SK-N-SH treated with all-trans-retinoic acid at 6 μM for 48 hours (cell line): ENCODE measurements around the gene IRX1.

Experiments
- ARNTL ChIP-seq: fragments of 450-650 bp; formaldehyde crosslinking; IDR thresholded peaks from 2 replicates; pipeline ENCODE4 v1.5.0; 2020; ENCODE audit warnings: low read depth, mild to moderate bottlenecking, moderate library complexity, borderline replicate concordance
- CREB5 ChIP-seq: fragments of 250-450 bp; sonication (Bioruptor Pico); IDR thresholded peaks from 2 replicates; pipeline ENCODE4 v1.5.1; 2020; ENCODE audit warnings: low read depth, mild to moderate bottlenecking, moderate library complexity
- CSDC2 ChIP-seq: fragments of 250-450 bp; sonication (Bioruptor Pico); IDR thresholded peaks from 2 replicates; pipeline ENCODE4 v1.5.0; 2020; ENCODE audit warnings: mild to moderate bottlenecking, moderate library complexity
- CSRNP3 ChIP-seq: fragments of 250-450 bp; sonication (Bioruptor Pico); IDR thresholded peaks from 2 replicates; pipeline ENCODE4 v1.5.1; 2021; ENCODE audit warnings: mild to moderate bottlenecking, moderate library complexity
- ESRRG ChIP-seq: fragments of 250-450 bp; sonication (Bioruptor Pico); IDR thresholded peaks from 2 replicates; pipeline ENCODE4 v1.6.1; 2021; ENCODE audit warnings: mild to moderate bottlenecking
- ISL1 ChIP-seq: fragments of 250-450 bp; sonication (Bioruptor Pico); IDR thresholded peaks from 2 replicates; pipeline ENCODE4 v2.1.2; 2022; ENCODE audit warnings: mild to moderate bottlenecking, moderate library complexity
- PATZ1 ChIP-seq: fragments of 250-450 bp; sonication (Bioruptor Pico); IDR thresholded peaks from 2 replicates; pipeline ENCODE4 v1.8.0; 2020; ENCODE audit warnings: mild to moderate bottlenecking, moderate library complexity, borderline replicate concordance
- PPARA ChIP-seq: fragments of 250-450 bp; sonication (Bioruptor Pico); IDR thresholded peaks from 2 replicates; pipeline ENCODE4 v1.5.0; 2020; ENCODE audit warnings: mild to moderate bottlenecking, borderline replicate concordance
- RARB ChIP-seq: fragments of 250-450 bp; sonication (Bioruptor Pico); IDR thresholded peaks from 2 replicates; pipeline ENCODE4 v1.8.0; 2021; ENCODE audit warnings: mild to moderate bottlenecking, moderate library complexity
- SNAI2 ChIP-seq: fragments of 250-450 bp; sonication (Bioruptor Pico); IDR thresholded peaks from 2 replicates; pipeline ENCODE4 v1.5.0; 2020; ENCODE audit warnings: mild to moderate bottlenecking, moderate library complexity
- TCF4 ChIP-seq: fragments of 250-450 bp; sonication (Bioruptor Pico); IDR thresholded peaks from 2 replicates; pipeline ENCODE4 v1.8.0; 2021; ENCODE audit warnings: mild to moderate bottlenecking, moderate library complexity, borderline replicate concordance
- TOX ChIP-seq: fragments of 250-450 bp; sonication (Bioruptor Pico); IDR thresholded peaks from 2 replicates; pipeline ENCODE4 v1.8.0; 2021; ENCODE audit warnings: mild to moderate bottlenecking, moderate library complexity, borderline replicate concordance

- no peak for TF ChIP-seq SNAI2
- no peak for TF ChIP-seq ISL1
- no peak for TF ChIP-seq TCF4 (CRISPR knock-in tag)
- TF ChIP-seq TOX, result no peak
- TF ChIP-seq CSDC2 (CRISPR knock-in tag), result no peak
- no peak for TF ChIP-seq ESRRG (CRISPR knock-in tag)
- TF ChIP-seq RARB (CRISPR knock-in tag), result no peak
- TF ChIP-seq PATZ1 (CRISPR knock-in tag), result no peak
- TF ChIP-seq ARNTL (CRISPR knock-in tag), result no peak
- no peak for TF ChIP-seq CREB5 (CRISPR knock-in tag)
- no peak for TF ChIP-seq PPARA (CRISPR knock-in tag)
- no peak for TF ChIP-seq CSRNP3
Observed at GRCh38 chr5:3619579-3619978, 23.9 kb downstream of the IRX1 start.
